ENCODE results near the gene TSGA10IP.

The TSGA10IP gene

GRCh38 chr11:65903715-65904114 lies 41.6 kb upstream of the TSGA10IP start:
- H3K27me3 ChIP-seq (ENCODE audit: insufficient read depth, poor library complexity, severe bottlenecking): no peaks in the 10 kb centered on the region
- no peak overlapping the region for H3K27ac ChIP-seq (replicated peaks)
- TF ChIP-seq POLR2AphosphoS5 (IDR thresholded peaks at IDR 0.05; ENCODE audit: low read depth) (no peak), REST (IDR thresholded peaks at IDR 0.05; ENCODE audit: insufficient replicate concordance, low read depth) (no peak), GABPA (IDR thresholded peaks at IDR 0.05; ENCODE audit: low read depth) (no peak), SPI1 (IDR thresholded peaks at IDR 0.05; ENCODE audit: borderline replicate concordance, low read depth) (no peak), CTCF (IDR thresholded peaks at IDR 0.05; ENCODE audit: insufficient read depth, low read length) (no peak)
- no peak overlapping the region for H3K4me3 ChIP-seq (replicated peaks; ENCODE audit: insufficient read depth, low read length)
- DNase-seq (ENCODE audit: low read depth in 1 of 2, low spot score in 1 of 2): no peak

GRCh38 chr11:65906602-65907001 lies 38.7 kb upstream of the TSGA10IP start:
- TF ChIP-seq POLR2AphosphoS5 (IDR thresholded peaks at IDR 0.05; ENCODE audit: low read depth) (no peak), GABPA (IDR thresholded peaks at IDR 0.05; ENCODE audit: low read depth) (no peak), REST (IDR thresholded peaks at IDR 0.05; ENCODE audit: insufficient replicate concordance, low read depth) (no peak), SPI1 (IDR thresholded peaks at IDR 0.05; ENCODE audit: borderline replicate concordance, low read depth) (no peak), CTCF (IDR thresholded peaks at IDR 0.05; ENCODE audit: insufficient read depth, low read length) (no peak)
- no peaks in the 10 kb centered on the region for H3K27me3 ChIP-seq (ENCODE audit: insufficient read depth, poor library complexity, severe bottlenecking)
- no peak overlapping the region for H3K4me3 ChIP-seq (replicated peaks; ENCODE audit: insufficient read depth, low read length)
- H3K27ac ChIP-seq (replicated peaks): no peak overlapping the region
- DNase-seq (ENCODE audit: low read depth in 1 of 2, low spot score in 1 of 2): no peak

GRCh38 chr11:65907878-65908277 lies 37.4 kb upstream of the TSGA10IP start:
- no peaks in the 10 kb centered on the region for H3K27me3 ChIP-seq (ENCODE audit: insufficient read depth, poor library complexity, severe bottlenecking)
- H3K4me3 ChIP-seq (replicated peaks; ENCODE audit: insufficient read depth, low read length): no peak overlapping the region

More at GRCh38 chr11:65907878-65908277, 37.4 kb upstream of the TSGA10IP start:
- no peak for TF ChIP-seq REST (IDR thresholded peaks at IDR 0.05; ENCODE audit: insufficient replicate concordance, low read depth)
- TF ChIP-seq POLR2AphosphoS5 (IDR thresholded peaks at IDR 0.05; ENCODE audit: low read depth): no peak
- TF ChIP-seq GABPA (IDR thresholded peaks at IDR 0.05; ENCODE audit: low read depth): no peak
- no peak for TF ChIP-seq SPI1 (IDR thresholded peaks at IDR 0.05; ENCODE audit: borderline replicate concordance, low read depth)
- no peak for TF ChIP-seq CTCF (IDR thresholded peaks at IDR 0.05; ENCODE audit: insufficient read depth, low read length)
- H3K27ac ChIP-seq (replicated peaks): no peak overlapping the region
- no peak for DNase-seq (ENCODE audit: low read depth in 1 of 2, low spot score in 1 of 2)

All from HL-60 (cell line).